GM12878 (cell line): ENCODE data around the gene EOMES. TPM values are rescaled to one million over a fixed set of nuclear protein-coding genes. Genes with fewer than 3 reads are reported as not detected.
A peak's percentile ranks its signal among the peaks of the same experiment; 100 is the strongest.

Source experiments
- ATAC-seq: fragments of 200-7000 bp; cut with Tn5 transposase; 3 replicates; pipeline ENCODE4 v1.9.1; 2020; ENCODE audit warnings: mild to moderate bottlenecking, moderate library complexity
- BruUV-seq: library from RNA; stranded (reverse); fragments of 400-500 nt; replicated peaks from 2 replicates; lab custom pipeline; 2021; lab: Mats Ljungman, UMichigan
- CTCF ChIA-PET: fragments of 300-600 bp; sonication (Branson Sonifier 250); formaldehyde crosslinking; extraction: SDS; loops from one replicate; lab custom pipeline; 2021; ENCODE audit warnings: inconsistent platforms; lab: Yijun Ruan, JAX
- POLR2A ChIA-PET: fragments of 350-600 bp; formaldehyde crosslinking; extraction: SDS; loops from one replicate; lab custom pipeline; 2021; ENCODE audit warnings: inconsistent platforms; lab: Charles Lee
- RAD21 ChIA-PET: fragments of 300-600 bp; sonication (Branson Sonifier 250); formaldehyde crosslinking; loops from one replicate; lab custom pipeline; 2023; ENCODE audit warnings: antibody characterized with exemption; ENCODE audit not compliant: unreplicated experiment; lab: Charles Lee
- SMC1A ChIA-PET: fragments of 300-600 bp; sonication (Branson Sonifier 250); formaldehyde crosslinking; loops from one replicate; lab custom pipeline; 2023; ENCODE audit not compliant: unreplicated experiment, uncharacterized antibody; lab: Charles Lee
- DNase-seq: peaks from one replicate; pipeline ENCODE4 v3.0.0-alpha.2; 2011; ENCODE audit warnings: low read depth, low spot score
- FAIRE-seq: peaks from 3 replicates; lab custom pipeline; 2011; peaks lifted over from hg19 to GRCh38; lab: Jason Lieb, UNC
- H2AFZ ChIP-seq: 2 replicates; pipeline ENCODE4 v1.6.0; 2011; ENCODE audit warnings: low read depth, low read length, control low read depth; ENCODE audit not compliant: control insufficient read depth
- H3K27ac ChIP-seq: 2 replicates; pipeline ENCODE4 v1.5.1; 2011; ENCODE audit warnings: control low read depth; ENCODE audit not compliant: control insufficient read depth, insufficient read depth
- H3K27me3 ChIP-seq, 2 experiments: replicated peaks in 1 of 2; 2 replicates each; pipeline versions ENCODE4 v1.6.0 to v1.6.1; 2011; ENCODE audit warnings: low read length in 1 of 2; ENCODE audit not compliant: control insufficient read depth in 2 of 2, insufficient read depth in 2 of 2
- H3K36me3 ChIP-seq, 2 experiments: 2 replicates each; pipeline ENCODE4 v1.5.1; 2011; ENCODE audit warnings: low read length in 1 of 2; ENCODE audit not compliant: control insufficient read depth in 2 of 2, insufficient read depth in 2 of 2
- H3K4me1 ChIP-seq: 2 replicates; pipeline ENCODE4 v1.6.1; 2011; ENCODE audit warnings: mild to moderate bottlenecking, low read length, moderate library complexity, mixed read lengths; ENCODE audit not compliant: control insufficient read depth, insufficient read depth
- H3K4me2 ChIP-seq: 2 replicates; pipeline ENCODE4 v1.6.0; 2011; ENCODE audit warnings: control low read depth; ENCODE audit not compliant: control insufficient read depth, insufficient read depth
- H3K4me3 ChIP-seq: fragments of 200-600 bp; sonication (generic); 2 replicates; pipeline ENCODE4 v1.5.1; 2016
- H3K79me2 ChIP-seq: 2 replicates; pipeline ENCODE4 v1.6.0; 2011; ENCODE audit warnings: low read length; ENCODE audit not compliant: control insufficient read depth, insufficient read depth
- H3K9ac ChIP-seq: 2 replicates; pipeline ENCODE4 v1.8.0; 2011; ENCODE audit warnings: low read length, control low read depth, mixed read lengths; ENCODE audit not compliant: control insufficient read depth, insufficient read depth
- H3K9me3 ChIP-seq: replicated peaks from 3 replicates; pipeline ENCODE4 v1.5.1; 2011; ENCODE audit warnings: mild to moderate bottlenecking, low read length; ENCODE audit not compliant: control insufficient read depth, insufficient read depth
- H4K20me1 ChIP-seq: 2 replicates; pipeline ENCODE4 v1.6.0; 2011; ENCODE audit not compliant: control insufficient read depth, insufficient read depth
- GABPA ChIP-seq: IDR thresholded peaks from 2 replicates; pipeline ENCODE4 v1.6.1; 2014; ENCODE audit warnings: antibody characterized with exemption, low read depth, mild to moderate bottlenecking, inconsistent platforms
- JUND ChIP-seq: IDR thresholded peaks from 2 replicates; pipeline ENCODE4 v1.6.1; 2012; ENCODE audit warnings: low read depth, mild to moderate bottlenecking, low read length, improper control_type of control experiment, moderate library complexity
- LARP7 ChIP-seq: fragments of 450-650 bp; IDR thresholded peaks from 2 replicates; pipeline ENCODE4 v1.6.1; 2017; ENCODE audit warnings: mild to moderate bottlenecking
- MYB ChIP-seq: fragments of 150-350 bp; IDR thresholded peaks from 2 replicates; pipeline ENCODE4 v1.6.1; 2014; ENCODE audit warnings: mild to moderate bottlenecking, low read depth, low read length, borderline replicate concordance
- RAD51 ChIP-seq: fragments of 450-650 bp; IDR thresholded peaks from 2 replicates; pipeline ENCODE4 v1.6.1; 2016; ENCODE audit warnings: moderate library complexity, mild to moderate bottlenecking, inconsistent platforms
- SMAD1 ChIP-seq: fragments of 450-650 bp; IDR thresholded peaks from 2 replicates; pipeline ENCODE4 v1.6.1; 2018; ENCODE audit warnings: mild to moderate bottlenecking, low read depth; ENCODE audit not compliant: partially characterized antibody
- SPI1 ChIP-seq: IDR thresholded peaks from 2 replicates; pipeline ENCODE4 v1.6.1; 2011; ENCODE audit warnings: low read depth, mild to moderate bottlenecking, low read length, moderate library complexity, borderline replicate concordance; ENCODE audit not compliant: insufficient read depth
- WGBS: methylation state at CpG from one replicate; pipeline ENCODE4 v1.1.6; 2016; ENCODE audit warnings: low lambda C conversion rate; ENCODE audit not compliant: insufficient replicate concordance, insufficient coverage; ENCODE audit errors: missing lambda C conversion rate; 5-methylcytosine and 5-hydroxymethylcytosine counted together
- in situ Hi-C: fragments of 300-500 bp; cut with MboI; formaldehyde crosslinking; loops from 9 replicates; pipeline ENCODE4 v1.14.3; 2018; ENCODE audit warnings: mixed read lengths
- intact Hi-C: fragments of 100-400 bp; cut with micrococcal nuclease; formaldehyde crosslinking; loops from one replicate; pipeline ENCODE4 v1.14.2; 2022; ENCODE audit not compliant: unreplicated experiment
- polyA plus RNA-seq, 11 experiments: library from polyadenylated mRNA; depleted of rRNA in 4 of 11; unstranded in 6 of 11; stranded (reverse) in 5 of 11; fragments of >200 nt; fragmentation: Nextera tagmentation in 4 of 11; fragmentation: Illumina TruSeq in 1 of 11; extraction: Ambion mirVana in 4 of 11; extraction: Trizol in 1 of 11; gene quantifications; 1 replicate in 1 of 11; 2 replicates in 10 of 11; pipeline versions ENCODE4 v1.2.1 to v1.2.3, GENCODE V29; 2011 to 2016; ENCODE audit warnings: inconsistent platforms in 2 of 11, missing spikeins in 2 of 11, low read depth in 1 of 11
- total RNA-seq, 4 experiments: library from RNA; depleted of rRNA in 3 of 4; stranded (reverse); fragments of >200 nt in 3 of 4; fragmentation: Illumina TruSeq in 1 of 4; extraction: Trizol in 1 of 4; gene quantifications; 2 replicates each; pipeline versions ENCODE4 v1.2.1 to v1.2.3, GENCODE V29; 2013 to 2021
- TF ChIP-seq, protein P1 (sequence below): fragments of 450-650 bp; IDR thresholded peaks from 2 replicates; pipeline ENCODE4 v1.6.1; 2016; ENCODE audit warnings: mild to moderate bottlenecking
- TF ChIP-seq, protein P2 (sequence below): fragments of 450-650 bp; IDR thresholded peaks from 2 replicates; pipeline ENCODE4 v1.6.1; 2016; ENCODE audit warnings: mild to moderate bottlenecking, moderate library complexity, borderline replicate concordance

EOMES gene
- total and polyA plus RNA-seq, 10 of the 15 experiments (the other 5 are each of a cell fraction or from before 2014, with no cell fraction given) = 1.5 to 178 (median 4.5) TPM

DNA sequence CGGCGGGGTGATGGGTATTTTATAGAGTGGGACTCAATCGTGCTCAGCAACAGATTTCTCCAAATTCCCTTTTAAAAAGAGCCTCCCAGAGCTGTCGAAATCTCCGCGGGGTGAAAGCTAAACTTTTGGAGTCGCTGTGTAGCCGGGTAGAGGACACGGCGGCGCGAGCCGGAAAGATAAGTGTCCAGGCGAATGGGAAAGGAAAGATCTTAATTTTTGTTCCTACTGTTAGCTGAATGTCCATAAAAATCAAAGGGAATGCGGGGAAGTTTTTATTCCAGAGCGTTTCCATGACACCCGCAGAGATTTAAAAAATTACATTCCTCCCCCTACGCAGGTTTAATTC, 9.1 kb downstream of the EOMES start:
- no peaks in the 10 kb centered on the region for H3K36me3 ChIP-seq
- ATAC-seq (no peak), DNase-seq (no peak), FAIRE-seq (no peak)
- TF ChIP-seq RAD51 (no peak), JUND (no peak), GABPA (0 out of 2 replicates have a peak, but pooled peaks have one; percentile 3), SPI1 (no peak), SMAD1 (no peak), LARP7 (no peak), MYB (no peak)
- TF ChIP-seq, protein P1, sequence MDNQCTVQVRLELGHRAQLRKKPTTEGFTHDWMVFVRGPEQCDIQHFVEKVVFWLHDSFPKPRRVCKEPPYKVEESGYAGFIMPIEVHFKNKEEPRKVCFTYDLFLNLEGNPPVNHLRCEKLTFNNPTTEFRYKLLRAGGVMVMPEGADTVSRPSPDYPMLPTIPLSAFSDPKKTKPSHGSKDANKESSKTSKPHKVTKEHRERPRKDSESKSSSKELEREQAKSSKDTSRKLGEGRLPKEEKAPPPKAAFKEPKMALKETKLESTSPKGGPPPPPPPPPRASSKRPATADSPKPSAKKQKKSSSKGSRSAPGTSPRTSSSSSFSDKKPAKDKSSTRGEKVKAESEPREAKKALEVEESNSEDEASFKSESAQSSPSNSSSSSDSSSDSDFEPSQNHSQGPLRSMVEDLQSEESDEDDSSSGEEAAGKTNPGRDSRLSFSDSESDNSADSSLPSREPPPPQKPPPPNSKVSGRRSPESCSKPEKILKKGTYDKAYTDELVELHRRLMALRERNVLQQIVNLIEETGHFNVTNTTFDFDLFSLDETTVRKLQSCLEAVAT = 0 out of 2 replicates have a peak, but pooled peaks have one; percentile 4
- TF ChIP-seq, protein P2, sequence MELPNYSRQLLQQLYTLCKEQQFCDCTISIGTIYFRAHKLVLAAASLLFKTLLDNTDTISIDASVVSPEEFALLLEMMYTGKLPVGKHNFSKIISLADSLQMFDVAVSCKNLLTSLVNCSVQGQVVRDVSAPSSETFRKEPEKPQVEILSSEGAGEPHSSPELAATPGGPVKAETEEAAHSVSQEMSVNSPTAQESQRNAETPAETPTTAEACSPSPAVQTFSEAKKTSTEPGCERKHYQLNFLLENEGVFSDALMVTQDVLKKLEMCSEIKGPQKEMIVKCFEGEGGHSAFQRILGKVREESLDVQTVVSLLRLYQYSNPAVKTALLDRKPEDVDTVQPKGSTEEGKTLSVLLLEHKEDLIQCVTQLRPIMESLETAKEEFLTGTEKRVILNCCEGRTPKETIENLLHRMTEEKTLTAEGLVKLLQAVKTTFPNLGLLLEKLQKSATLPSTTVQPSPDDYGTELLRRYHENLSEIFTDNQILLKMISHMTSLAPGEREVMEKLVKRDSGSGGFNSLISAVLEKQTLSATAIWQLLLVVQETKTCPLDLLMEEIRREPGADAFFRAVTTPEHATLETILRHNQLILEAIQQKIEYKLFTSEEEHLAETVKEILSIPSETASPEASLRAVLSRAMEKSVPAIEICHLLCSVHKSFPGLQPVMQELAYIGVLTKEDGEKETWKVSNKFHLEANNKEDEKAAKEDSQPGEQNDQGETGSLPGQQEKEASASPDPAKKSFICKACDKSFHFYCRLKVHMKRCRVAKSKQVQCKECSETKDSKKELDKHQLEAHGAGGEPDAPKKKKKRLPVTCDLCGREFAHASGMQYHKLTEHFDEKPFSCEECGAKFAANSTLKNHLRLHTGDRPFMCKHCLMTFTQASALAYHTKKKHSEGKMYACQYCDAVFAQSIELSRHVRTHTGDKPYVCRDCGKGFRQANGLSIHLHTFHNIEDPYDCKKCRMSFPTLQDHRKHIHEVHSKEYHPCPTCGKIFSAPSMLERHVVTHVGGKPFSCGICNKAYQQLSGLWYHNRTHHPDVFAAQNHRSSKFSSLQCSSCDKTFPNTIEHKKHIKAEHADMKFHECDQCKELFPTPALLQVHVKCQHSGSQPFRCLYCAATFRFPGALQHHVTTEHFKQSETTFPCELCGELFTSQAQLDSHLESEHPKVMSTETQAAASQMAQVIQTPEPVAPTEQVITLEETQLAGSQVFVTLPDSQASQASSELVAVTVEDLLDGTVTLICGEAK = no peak
- in situ Hi-C loops (loop anchor here (5.0 to 10.0 kb wide), 2 partner anchors 422 to 619 kb away; no protein-coding TSS in a partner anchor), intact Hi-C loops (loop anchor here (5.0 kb wide), 2 partner anchors 324 to 409 kb away; no protein-coding TSS in a partner anchor)
- peak overlapping the region; percentile 67 for H3K4me2 ChIP-seq
- H3K4me3 ChIP-seq = peak overlapping the region; percentile 71; the same call in 1 of the 2 replicates
- no peaks in the 10 kb centered on the region for H3K9me3 ChIP-seq
- no peaks in the 10 kb centered on the region for H3K4me1 ChIP-seq
- ChIA-PET POLR2A (interaction anchor here (1.0 to 2.5 kb wide), 7 partner anchors 9 to 613 kb away, joined by 3 to 26 read pairs (median 4); partner anchors contain the start of gene EOMES), CTCF (interaction anchor here (1.0 to 3.8 kb wide), 27 partner anchors 9 to 1014 kb away, joined by 3 to 140 read pairs (median 8); partner anchors contain the start of gene EOMES), SMC1A (interaction anchor here (0.7 to 3.3 kb wide), 34 partner anchors 10 to 636 kb away, joined by 3 to 131 read pairs (median 6); partner anchors contain the start of genes AZI2, EOMES and ZCWPW2), RAD21 (interaction anchor here (0.6 to 3.6 kb wide), 30 partner anchors 9 to 638 kb away, joined by 3 to 186 read pairs (median 10); partner anchors contain the start of genes CMC1 and EOMES)
- no peaks in the 10 kb centered on the region for H3K79me2 ChIP-seq
- peaks cover 2 to 23% of the 10 kb centered on the region in 2 experiments for H3K27me3 ChIP-seq
- no peak overlapping the region for H3K27ac ChIP-seq
- WGBS = 51% methylated on average over 18 of the region's 18 CpGs
- no peaks in the 10 kb centered on the region for H4K20me1 ChIP-seq
- H2AFZ ChIP-seq = no peak overlapping the region
- no peak overlapping the region for H3K9ac ChIP-seq
- TSS peak; percentile 81 for BruUV-seq
